Placental epithelial cell (primary cell): Measurements from ENCODE around the gene TBXAS1. TPM values are rescaled to one million over a fixed set of nuclear protein-coding genes. Genes with fewer than 3 reads are reported as not detected.

ENCODE experiments used
- total RNA-seq: library from RNA; depleted of rRNA; stranded (reverse); fragments of >200 nt; gene quantifications from 2 replicates; pipeline ENCODE4 v1.2.3, GENCODE V29; 2012

Gene TBXAS1
- 1.6 and 5.0 TPM in 2 replicates for total RNA-seq

GRCh38 chr7:139829025-139829774, at the start of gene TBXAS1:
TSS of gene TBXAS1 (plus strand) at chr7:139829264. CDS start at chr7:139829391, 127 bp downstream.

GRCh38 chr7:140062528-140063299, 233.7 kb downstream of the TBXAS1 start, which contains the start of gene PARP12:
TSS of gene PARP12 (minus strand) at chr7:140062951. CDS start at chr7:140062847, 104 bp downstream.

Other genes with a start within 250 kb of the TBXAS1 start
- gene HIPK2, start 51.3 kb upstream of the TBXAS1 start, total RNA-seq = 36.1 and 41.0 TPM in 2 replicates
- 11.0 and 43.2 TPM in 2 replicates for gene PARP12, start 233.7 kb downstream of the TBXAS1 start, total RNA-seq